ENCODE data around the gene GNG8. TPM values are rescaled to one million over a fixed set of nuclear protein-coding genes. Genes with fewer than 3 reads are reported as not detected.
"Not testable (repeated sequence)": the region's sequence is repeated elsewhere in the genome, so short reads cannot be mapped to it uniquely, and the experiment has no call there.

Gene GNG8
- total RNA-seq, 2 donors from 2014 or later, result not detected

- intact Hi-C loops (cut with DNase I), result no loop called here
- DNase-seq (ENCODE audit: low spot score), result no peak
These were observed 13.3 kb upstream of the GNG8 start for GRCh38 chr19:46648961-46649960.

DNA sequence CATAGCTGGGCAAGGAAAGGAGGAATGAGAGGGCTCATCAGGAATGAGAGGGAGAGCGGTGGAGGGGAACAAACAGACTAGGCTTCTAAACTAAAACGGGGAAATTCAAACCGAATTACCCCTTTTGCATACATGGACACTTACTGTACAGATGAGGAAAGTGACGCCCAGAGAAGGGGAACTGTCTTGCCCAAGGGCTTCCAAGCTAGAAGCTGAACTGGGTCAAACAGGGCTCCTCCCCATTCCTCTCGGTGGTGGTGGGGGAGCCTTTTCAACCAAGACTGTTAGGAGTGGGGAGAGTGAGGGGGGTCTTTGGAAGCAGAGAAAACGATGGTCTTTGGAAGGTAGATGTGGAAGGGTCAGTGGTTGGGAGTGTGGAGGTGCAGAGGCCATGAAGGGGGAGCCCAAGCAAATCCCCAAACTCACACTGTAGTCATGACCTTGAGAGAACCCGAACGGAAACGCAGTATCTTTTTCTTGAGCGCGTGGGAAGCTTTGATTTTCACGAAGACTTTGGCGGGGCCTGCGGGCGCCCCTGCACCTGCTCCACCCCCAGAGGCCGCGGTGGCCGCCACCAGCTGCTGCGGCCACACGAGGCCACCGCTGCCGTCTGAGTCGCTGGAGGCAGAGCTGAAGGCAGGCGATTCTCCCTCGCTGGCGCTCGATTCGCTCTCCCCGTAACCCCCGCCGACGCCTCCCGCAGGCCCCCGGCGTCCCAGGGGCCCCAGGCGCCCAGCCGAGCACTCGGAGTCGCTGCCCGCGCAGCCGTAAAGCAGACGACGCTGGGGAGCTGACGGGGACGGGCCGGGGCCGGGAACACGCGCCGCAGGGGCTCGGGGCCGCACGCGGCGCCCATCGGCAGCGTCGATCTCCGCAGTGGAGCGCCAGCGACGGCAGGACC is 12.3 kb upstream of the GNG8 start:
- intact Hi-C loops (cut with DNase I), result no loop called here
- DNase-seq (ENCODE audit: low spot score), result no peak

- intact Hi-C loops (cut with DNase I), result no loop called here
- no peak for DNase-seq (ENCODE audit: low spot score)
These were observed 10.4 kb upstream of the GNG8 start for GRCh38 chr19:46646402-46646801.

GRCh38 chr19:46644720-46645119 is 8.7 kb upstream of the GNG8 start:
- DNase-seq (ENCODE audit: low spot score), result no peak
- intact Hi-C loops (cut with DNase I), result no loop called here

GRCh38 chr19:46640656-46641055 is 4.7 kb upstream of the GNG8 start:
- no peak for DNase-seq (ENCODE audit: low spot score)
- intact Hi-C loops (cut with DNase I), result no loop called here

DNA sequence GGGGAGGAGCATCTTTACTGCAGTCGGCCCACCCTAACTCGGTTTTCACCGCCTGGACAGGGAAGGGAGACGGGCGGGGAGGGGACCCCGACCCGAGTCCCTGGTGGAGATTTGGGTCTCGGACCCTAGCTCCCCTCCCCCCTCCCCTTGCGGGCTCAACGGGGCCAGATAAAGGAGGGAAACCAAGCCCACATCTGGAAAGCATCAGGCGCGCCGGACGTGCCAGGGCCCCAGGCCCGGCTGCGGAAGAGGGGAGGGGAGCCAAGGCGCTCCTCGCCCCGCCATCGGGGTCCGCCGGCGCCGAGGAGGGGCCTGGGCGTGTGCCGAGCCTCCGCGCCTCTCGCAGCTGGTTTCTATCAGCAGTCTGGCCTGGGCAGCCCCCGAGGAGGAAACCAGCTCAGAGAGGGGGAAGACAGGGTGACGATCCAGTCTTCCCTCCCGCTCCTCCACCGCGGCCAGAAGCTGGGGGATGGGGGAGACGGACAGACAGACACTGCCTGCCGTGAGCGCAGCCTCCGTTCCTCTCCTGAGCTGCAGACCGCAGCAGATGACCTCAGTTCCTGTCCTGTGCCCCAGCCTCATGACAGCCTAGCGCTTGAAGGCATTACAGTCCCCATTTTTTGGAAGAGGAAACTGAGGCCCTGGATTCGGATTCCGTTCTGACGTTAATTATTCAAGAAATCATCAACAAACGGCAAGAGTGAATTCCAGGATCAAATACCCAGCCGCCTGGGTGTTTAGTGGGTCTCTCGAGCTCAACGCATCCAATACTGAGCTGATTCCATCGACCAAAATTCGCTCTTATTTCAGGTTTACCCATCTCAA is 3.6 kb upstream of the GNG8 start:
- intact Hi-C loops (cut with DNase I), result no loop called here
- DNase-seq (ENCODE audit: low spot score), result peak; percentile 88

GRCh38 chr19:46637224-46637623 is 1.2 kb upstream of the GNG8 start:
- DNase-seq (ENCODE audit: low spot score), result no peak
- intact Hi-C loops (cut with DNase I), result no loop called here

GRCh38 chr19:46634656-46635218 is 1.3 kb downstream of the GNG8 start:
- intact Hi-C loops (cut with DNase I), result no loop called here
- no peak for DNase-seq (ENCODE audit: low spot score)

DNA sequence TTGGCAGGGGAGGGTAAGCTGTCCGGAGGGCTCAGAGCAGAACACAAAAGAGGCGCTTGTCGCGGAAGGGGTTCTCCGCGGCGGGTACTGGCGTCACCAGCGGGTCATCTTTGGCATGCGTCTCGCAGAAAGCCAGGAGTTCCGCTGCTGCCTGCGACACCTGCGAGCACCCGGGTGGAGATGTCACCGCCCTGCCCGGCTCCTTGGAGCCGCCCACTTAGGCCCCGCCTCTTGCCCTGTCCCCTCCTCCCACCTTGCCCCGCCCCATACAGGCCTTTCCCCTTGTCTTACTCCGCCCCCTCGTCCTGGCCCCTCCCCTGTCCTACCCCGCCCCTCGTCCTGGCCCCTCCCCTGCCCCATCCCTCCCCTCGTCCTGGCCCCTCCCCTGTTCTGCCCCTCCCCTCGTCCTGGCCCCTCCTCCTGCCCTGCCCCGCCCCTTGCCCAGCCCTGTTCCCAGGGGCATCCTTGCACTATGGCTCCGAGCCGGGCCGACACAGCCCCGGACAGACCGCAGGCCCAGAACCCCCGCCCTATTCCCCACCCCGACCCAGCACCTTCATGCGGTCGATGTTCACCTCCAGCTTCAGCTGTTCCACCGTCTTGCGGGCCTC is 1.9 kb downstream of the GNG8 start:
- intact Hi-C loops (cut with DNase I), result no loop called here
- peak; percentile 96 for DNase-seq (ENCODE audit: low spot score)

- intact Hi-C loops (cut with DNase I), result no loop called here
These were observed 2.9 kb downstream of the GNG8 start for GRCh38 chr19:46633130-46633529.

DNA sequence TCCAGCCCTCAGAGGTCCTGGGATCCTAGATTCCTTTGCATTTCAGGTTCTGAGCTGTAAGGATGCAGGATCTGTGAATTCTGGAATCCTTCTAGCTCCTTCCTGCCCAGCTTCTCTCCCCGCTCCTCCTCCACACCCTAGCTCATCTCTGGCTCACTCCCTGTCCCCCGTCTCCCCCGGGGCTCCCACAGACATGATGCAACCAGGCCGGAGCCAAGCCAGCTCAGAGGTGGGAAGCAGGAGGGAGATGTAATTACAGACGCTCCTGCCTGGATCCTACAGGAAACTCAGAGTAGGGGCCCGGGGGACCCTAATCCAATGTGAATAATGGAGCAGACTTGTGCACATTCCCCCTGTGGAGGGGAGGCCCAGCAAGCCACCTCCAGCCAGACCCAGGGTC is 4.5 kb downstream of the GNG8 start:
- DNase-seq (ENCODE audit: low spot score), result no peak
- intact Hi-C loops (cut with DNase I), result no loop called here

More at GRCh38 chr19:46633130-46633529, 2.9 kb downstream of the GNG8 start:
- no peak for DNase-seq (ENCODE audit: low spot score)

GRCh38 chr19:46630586-46631205 is 5.3 kb downstream of the GNG8 start:
- intact Hi-C loops (cut with DNase I), result no loop called here
- no peak for DNase-seq (ENCODE audit: low spot score)

- DNase-seq (ENCODE audit: low spot score), result no peak
- intact Hi-C loops (cut with DNase I), result no loop called here
These were observed 6.4 kb downstream of the GNG8 start for GRCh38 chr19:46629546-46630025.

- intact Hi-C loops (cut with DNase I); DNase-seq (ENCODE audit: low spot score): not testable (repeated sequence)
These were observed 7.0 kb downstream of the GNG8 start for GRCh38 chr19:46628970-46629369.

DNA sequence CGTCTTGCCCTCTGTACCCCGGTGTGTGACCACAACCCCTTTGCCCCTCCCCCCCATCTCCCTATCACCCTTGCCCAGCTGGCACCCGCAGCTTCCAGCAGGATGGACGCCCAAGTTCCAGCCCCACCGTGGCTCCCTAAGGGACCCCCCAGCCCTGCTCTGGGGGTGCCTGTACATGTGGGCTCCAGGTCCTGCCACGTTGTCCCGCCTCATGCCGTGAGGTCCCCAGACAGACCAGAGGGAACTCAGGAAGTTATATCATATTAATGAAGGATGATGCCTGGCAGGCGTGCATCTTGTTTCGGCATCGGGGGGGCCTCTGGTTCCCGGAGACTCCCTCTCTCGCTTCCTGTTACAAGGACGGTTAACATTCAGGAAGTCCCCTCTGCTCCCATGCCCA is 9.6 kb downstream of the GNG8 start:
- intact Hi-C loops (cut with DNase I), result no loop called here
- DNase-seq (ENCODE audit: low spot score), result no peak

- intact Hi-C loops (cut with DNase I), result no loop called here
- DNase-seq (ENCODE audit: low spot score), result no peak
These were observed 10.3 kb downstream of the GNG8 start for GRCh38 chr19:46625731-46626130.

- DNase-seq (ENCODE audit: low spot score), result peak; percentile 96
- intact Hi-C loops (cut with DNase I), result no loop called here
These were observed 10.9 kb downstream of the GNG8 start, which contains the start of gene PTGIR for GRCh38 chr19:46624958-46625661. TSS of gene PTGIR (minus strand) at chr19:46625089. CDS start at chr19:46624225, 864 bp downstream.
